Measurements from ENCODE around the gene PCDHB13.
"Not testable (repeated sequence)": the region's sequence is repeated elsewhere in the genome, so short reads cannot be mapped to it uniquely, and the experiment has no call there.

- peak; percentile 15 to 64 (median 57) for TF ChIP-seq CTCF (IDR thresholded peaks at IDR 0.05)
- not testable (repeated sequence) for TF ChIP-seq POLR2A (IDR thresholded peaks at IDR 0.05)
Observed at GRCh38 chr5:141213656-141214339, at the start of gene PCDHB13.

Measured in adrenal gland (tissue), 5 donors.